Left colon (tissue), 2 donors: Measurements from ENCODE around the gene TBC1D5. TPM values are rescaled to one million over a fixed set of nuclear protein-coding genes. Genes with fewer than 3 reads are reported as not detected.
A peak's percentile ranks its signal among the peaks of the same experiment; 100 is the strongest.
"Not testable (repeated sequence)": the region's sequence is repeated elsewhere in the genome, so short reads cannot be mapped to it uniquely, and the experiment has no call there.

Experiments used
- ATAC-seq: fragments of 200-7000 bp; cut with Tn5 transposase; one replicate; pipeline ENCODE4 v1.9.1; 2020; ENCODE audit warnings: mild to moderate bottlenecking, moderate library complexity
- DNase-seq, 2 donors: peaks; one replicate each; pipeline ENCODE4 v3.0.0-alpha.2; 2020
- intact Hi-C, 2 donors: fragments of 100-400 bp; cut with DNase I in 1 of 2; cut with micrococcal nuclease in 1 of 2; formaldehyde crosslinking; loops; one replicate each; pipeline versions ENCODE4 v1.11.2 to v1.14.0; 2022; cut with DNase I, micrococcal nuclease
- total RNA-seq, 2 donors: library from RNA; stranded (reverse); fragmentation: NEBNext Ultra II Directional; extraction: Animal tissue kit (Norgen Biotek cat#: 25700); gene quantifications; one replicate each; pipeline ENCODE4 v1.2.1, GENCODE V29; 2021
- donor health status: DM: no; HTN: no; CAD: no.
- donor health status: DM: yes; HTN: yes; CAD: no.

The TBC1D5 gene
- total RNA-seq, 2 donors from 2014 or later, result 32.4 to 34.7 TPM

- intact Hi-C loops, result no loop called here
- ATAC-seq (no peak), DNase-seq (no peak)
These were observed 169.0 kb downstream of the TBC1D5 start for GRCh38 chr3:17573396-17573795.

- DNase-seq, result no peak
- ATAC-seq, result no peak
- intact Hi-C loops, result no loop called here
These were observed 170.7 kb downstream of the TBC1D5 start for GRCh38 chr3:17571686-17572085.

- DNase-seq (no peak), ATAC-seq (no peak)
- intact Hi-C loops, result no loop called here
These were observed 179.6 kb downstream of the TBC1D5 start for GRCh38 chr3:17562845-17563244.

- intact Hi-C loops, result no loop called here
- DNase-seq (no peak), ATAC-seq (no peak)
These were observed 183.9 kb downstream of the TBC1D5 start for GRCh38 chr3:17558565-17558964.

- DNase-seq, result no peak
- intact Hi-C loops, result no loop called here
- no peak for ATAC-seq
These were observed 184.5 kb downstream of the TBC1D5 start for GRCh38 chr3:17557749-17558463.

- ATAC-seq (no peak), DNase-seq (no peak)
- intact Hi-C loops, result no loop called here
These were observed 186.9 kb downstream of the TBC1D5 start for GRCh38 chr3:17555525-17555924.

GRCh38 chr3:17554078-17554477 is 188.4 kb downstream of the TBC1D5 start:
- intact Hi-C loops, result no loop called here
- DNase-seq (no peak), ATAC-seq (no peak)

- no peak for DNase-seq
- peak; percentile 62 for ATAC-seq
- intact Hi-C loops, result no loop called here
These were observed 189.4 kb downstream of the TBC1D5 start for GRCh38 chr3:17553080-17553479.

GRCh38 chr3:17552351-17552750 is 190.1 kb downstream of the TBC1D5 start:
- intact Hi-C loops, result no loop called here
- ATAC-seq, result no peak
- DNase-seq, result no peak

GRCh38 chr3:17551895-17552294 is 190.5 kb downstream of the TBC1D5 start:
- intact Hi-C loops, result no loop called here
- DNase-seq (no peak), ATAC-seq (no peak)

GRCh38 chr3:17551333-17551732 is 191.1 kb downstream of the TBC1D5 start:
- DNase-seq (no peak), ATAC-seq (no peak)
- intact Hi-C loops, result no loop called here

- intact Hi-C loops, result no loop called here
- peak; percentile 85 for ATAC-seq
- no peak for DNase-seq
These were observed 191.8 kb downstream of the TBC1D5 start for GRCh38 chr3:17550624-17551023.

- ATAC-seq, result no peak
- no peak for DNase-seq
- intact Hi-C loops, result no loop called here
These were observed 195.8 kb downstream of the TBC1D5 start for GRCh38 chr3:17546500-17547255.

- intact Hi-C loops, result no loop called here
- no peak for ATAC-seq
- no peak for DNase-seq
These were observed 197.8 kb downstream of the TBC1D5 start for GRCh38 chr3:17544632-17545031.

GRCh38 chr3:17542591-17542990 is 199.8 kb downstream of the TBC1D5 start:
- intact Hi-C loops, result no loop called here
- no peak for DNase-seq
- no peak for ATAC-seq

- DNase-seq, result no peak
- intact Hi-C loops, result no loop called here
- no peak for ATAC-seq
These were observed 203.0 kb downstream of the TBC1D5 start for GRCh38 chr3:17539436-17539835.

- DNase-seq (no peak), ATAC-seq (no peak)
- intact Hi-C loops, result no loop called here
These were observed 207.2 kb downstream of the TBC1D5 start for GRCh38 chr3:17535274-17535673.

GRCh38 chr3:17532446-17532845 is 210.0 kb downstream of the TBC1D5 start:
- DNase-seq, ATAC-seq: not testable (repeated sequence)

GRCh38 chr3:17529677-17530076 is 212.8 kb downstream of the TBC1D5 start:
- ATAC-seq (no peak), DNase-seq (no peak)

More at GRCh38 chr3:17532446-17532845, 210.0 kb downstream of the TBC1D5 start:
- intact Hi-C loops, result not testable (repeated sequence)

More at GRCh38 chr3:17529677-17530076, 212.8 kb downstream of the TBC1D5 start:
- intact Hi-C loops, result no loop called here
